GM12872 (cell line): ENCODE measurements around the gene TBC1D22A.

ENCODE experiments used
- TF ChIP-seq, protein P1 (sequence below): IDR thresholded peaks from 3 replicates; pipeline ENCODE4 v1.5.1; 2011; ENCODE audit warnings: low read depth, mild to moderate bottlenecking, low read length, moderate library complexity; ENCODE audit not compliant: insufficient read depth

The TBC1D22A gene

DNA sequence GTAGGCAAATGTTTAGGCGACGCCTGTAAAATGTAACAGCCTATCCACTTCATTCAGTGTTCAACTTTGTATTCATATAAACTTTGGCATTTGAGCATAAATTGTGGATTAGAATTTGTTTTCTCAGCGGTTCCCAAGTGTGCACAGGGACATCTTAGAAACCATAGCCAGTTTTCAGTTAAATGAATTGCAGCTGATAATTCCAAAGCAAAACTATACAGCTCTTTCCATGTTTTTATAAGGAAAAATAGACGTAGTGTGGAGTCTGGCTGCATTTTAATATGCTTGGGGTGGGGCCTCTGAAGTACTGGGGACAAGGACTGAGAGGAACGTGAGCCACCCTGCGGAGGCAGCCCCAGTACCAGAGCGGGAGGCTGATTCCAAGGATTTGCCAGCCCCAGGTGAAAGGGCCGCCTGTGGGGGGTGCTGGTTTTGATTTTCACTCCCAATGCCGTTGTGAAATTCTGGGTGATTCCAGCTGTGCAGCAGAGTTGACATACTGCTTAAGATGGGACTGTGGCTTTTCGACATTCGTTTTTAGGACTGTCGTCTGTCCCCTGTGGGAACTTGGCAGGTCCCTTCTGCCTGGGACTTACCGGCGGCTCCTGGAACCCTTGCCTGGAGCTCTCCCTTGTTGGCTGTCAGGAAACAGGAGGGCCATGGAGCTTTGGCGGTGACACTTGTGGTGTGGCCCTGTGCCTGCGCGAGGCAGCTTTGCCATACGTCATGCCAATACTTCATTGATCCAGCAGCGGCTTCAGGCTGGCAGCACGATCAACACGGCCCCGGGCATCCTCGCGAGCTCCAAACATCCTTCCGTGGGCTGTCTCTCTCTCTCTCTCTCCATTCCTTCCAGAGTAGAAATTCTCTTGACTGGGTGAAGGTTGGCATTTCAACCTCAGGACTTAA lies 370.9 kb downstream of the TBC1D22A start:
- TF ChIP-seq, protein P1, sequence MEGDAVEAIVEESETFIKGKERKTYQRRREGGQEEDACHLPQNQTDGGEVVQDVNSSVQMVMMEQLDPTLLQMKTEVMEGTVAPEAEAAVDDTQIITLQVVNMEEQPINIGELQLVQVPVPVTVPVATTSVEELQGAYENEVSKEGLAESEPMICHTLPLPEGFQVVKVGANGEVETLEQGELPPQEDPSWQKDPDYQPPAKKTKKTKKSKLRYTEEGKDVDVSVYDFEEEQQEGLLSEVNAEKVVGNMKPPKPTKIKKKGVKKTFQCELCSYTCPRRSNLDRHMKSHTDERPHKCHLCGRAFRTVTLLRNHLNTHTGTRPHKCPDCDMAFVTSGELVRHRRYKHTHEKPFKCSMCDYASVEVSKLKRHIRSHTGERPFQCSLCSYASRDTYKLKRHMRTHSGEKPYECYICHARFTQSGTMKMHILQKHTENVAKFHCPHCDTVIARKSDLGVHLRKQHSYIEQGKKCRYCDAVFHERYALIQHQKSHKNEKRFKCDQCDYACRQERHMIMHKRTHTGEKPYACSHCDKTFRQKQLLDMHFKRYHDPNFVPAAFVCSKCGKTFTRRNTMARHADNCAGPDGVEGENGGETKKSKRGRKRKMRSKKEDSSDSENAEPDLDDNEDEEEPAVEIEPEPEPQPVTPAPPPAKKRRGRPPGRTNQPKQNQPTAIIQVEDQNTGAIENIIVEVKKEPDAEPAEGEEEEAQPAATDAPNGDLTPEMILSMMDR = no peak

DNA sequence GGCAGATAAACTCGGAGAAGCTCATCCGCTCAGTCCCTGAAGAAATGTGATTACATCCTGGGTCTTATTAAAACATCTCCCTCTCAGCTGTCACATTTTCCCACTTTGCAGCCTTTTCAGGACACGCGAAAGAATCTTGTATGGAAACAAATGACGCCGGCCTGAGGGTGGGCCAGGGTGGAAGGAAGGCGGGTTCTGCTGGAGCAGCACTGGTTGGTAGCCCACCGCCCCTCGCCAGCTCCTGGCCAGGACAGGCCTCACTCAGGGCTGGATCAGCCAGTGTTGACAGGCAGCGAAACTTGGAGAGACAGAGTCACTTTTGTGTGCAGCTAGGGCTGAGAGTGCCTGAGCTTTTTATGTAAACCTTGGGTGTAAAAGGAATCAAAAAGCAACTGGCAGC lies 371.8 kb downstream of the TBC1D22A start:
- TF ChIP-seq, protein P1 = no peak

DNA sequence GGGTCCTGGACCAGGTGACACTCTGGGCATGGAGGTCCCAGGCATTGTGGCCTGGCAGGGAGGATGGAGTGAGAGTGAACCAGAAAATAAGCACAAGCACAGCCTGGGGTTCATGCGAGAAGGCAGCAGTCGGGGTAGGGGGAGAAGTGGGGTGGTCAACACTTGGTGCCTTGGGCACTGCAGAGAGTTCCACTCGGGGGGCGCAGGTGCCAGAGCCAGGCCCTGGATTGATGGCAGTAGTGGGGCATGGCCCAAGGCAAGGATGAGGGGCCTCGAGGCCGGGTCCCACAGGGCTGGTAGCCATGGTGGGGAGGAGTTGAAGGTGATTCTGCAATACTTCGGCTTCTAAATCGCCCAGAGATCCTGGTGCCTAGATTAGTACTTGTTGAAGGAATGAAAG lies 372.9 kb downstream of the TBC1D22A start:
- TF ChIP-seq, protein P1 = no peak

DNA sequence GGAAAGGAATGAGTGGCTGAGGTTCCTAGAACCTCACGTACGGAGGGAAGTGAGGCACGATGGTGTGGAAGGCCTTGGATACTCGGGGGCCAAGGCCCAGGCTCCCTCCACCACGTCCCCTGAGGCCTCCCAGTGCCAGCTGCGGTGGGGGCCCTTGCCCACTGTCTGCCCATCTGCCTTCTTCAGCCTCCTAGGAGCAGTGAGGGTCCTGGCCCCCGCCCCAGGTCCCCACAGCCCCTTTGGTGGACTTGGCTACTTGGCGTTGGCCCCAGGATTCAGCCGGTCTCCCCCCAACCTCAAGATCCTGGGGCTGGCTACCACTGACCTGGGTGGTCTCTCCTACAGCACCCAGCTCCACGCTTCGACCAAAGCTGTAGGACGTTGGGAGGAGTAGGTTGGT lies 373.6 kb downstream of the TBC1D22A start:
- TF ChIP-seq, protein P1 = no peak

DNA sequence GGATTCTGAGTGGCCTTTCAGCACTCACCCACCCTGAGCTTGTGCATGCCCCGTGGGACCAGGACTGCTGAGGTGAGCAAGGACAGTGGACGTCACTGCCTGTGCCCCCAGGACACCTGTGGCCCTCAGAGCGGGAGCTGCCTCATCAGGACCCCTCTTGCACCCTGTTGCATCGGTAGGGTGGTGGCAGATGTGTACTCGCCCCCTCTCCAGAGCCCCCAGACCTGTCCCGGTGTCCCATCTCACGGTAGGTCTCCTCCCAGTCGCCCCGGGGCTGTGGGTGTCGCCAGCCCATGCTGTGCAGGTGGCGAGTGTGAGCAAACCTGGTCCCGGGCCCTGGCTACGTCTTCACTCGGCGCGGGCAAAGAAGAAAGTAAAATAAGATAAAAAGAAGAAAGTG lies 374.2 kb downstream of the TBC1D22A start:
- TF ChIP-seq, protein P1 = no peak

DNA sequence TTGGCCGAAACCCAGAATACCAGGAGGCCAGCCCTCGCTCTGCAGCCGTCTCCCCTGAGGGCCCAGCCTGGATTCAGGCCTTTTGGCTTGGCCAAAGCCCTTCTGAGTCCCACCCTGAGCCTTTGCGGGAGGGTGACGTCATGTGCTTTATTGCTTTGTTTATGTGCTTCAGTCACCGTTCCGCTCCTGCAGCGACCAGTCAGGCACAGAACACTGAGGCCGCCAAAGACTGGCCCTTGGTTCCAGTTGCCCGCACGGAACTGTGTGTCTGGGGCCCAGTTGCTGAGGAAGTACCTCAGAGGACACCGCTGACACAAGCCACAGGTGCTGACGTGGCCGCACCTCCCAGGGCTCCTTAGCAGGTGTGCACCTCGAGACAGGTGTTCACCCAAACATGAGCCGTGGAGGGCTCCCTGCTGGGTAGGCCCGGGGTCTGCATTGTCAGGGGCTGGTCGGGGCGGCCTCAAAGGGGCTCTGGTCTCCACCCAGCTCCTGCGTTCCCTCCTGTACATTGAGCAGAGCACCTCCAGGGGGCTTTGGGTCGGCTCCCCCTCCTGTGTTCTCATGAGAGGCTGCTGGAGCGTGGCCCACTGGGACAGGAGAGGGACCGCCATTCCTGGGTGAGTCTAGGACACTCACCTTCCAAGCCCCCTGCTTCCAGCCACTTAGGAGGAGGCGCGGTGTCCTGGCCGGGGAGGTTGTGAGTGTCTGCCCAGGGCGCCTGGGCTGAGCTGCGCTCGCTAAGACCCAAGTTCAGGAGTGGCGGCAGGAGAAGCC lies 376.8 kb downstream of the TBC1D22A start:
- TF ChIP-seq, protein P1 = no peak

DNA sequence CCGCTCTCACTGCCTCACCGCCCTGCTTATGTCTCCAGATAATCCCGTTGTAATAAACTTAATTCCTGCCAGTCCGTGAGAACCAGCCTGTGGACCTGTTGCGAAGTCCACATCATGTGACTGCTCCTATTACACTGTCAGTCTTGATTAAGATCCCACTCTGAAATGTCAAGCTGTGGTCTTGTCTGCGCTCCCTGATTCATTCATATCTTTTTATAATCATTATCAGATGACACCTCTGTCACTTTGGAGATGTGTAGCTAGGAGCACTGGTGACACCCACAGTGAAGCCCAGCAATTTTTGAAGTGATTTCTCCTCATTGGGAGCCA lies 377.3 kb downstream of the TBC1D22A start:
- TF ChIP-seq, protein P1 = no peak
